SK-N-SH (cell line): ENCODE measurements around the gene BNC2. TPM values are rescaled to one million over a fixed set of nuclear protein-coding genes. Genes with fewer than 3 reads are reported as not detected.

Experiments
- CTCF ChIA-PET: fragments of 300-600, 350-600 bp; formaldehyde crosslinking; extraction: SDS; loops from one replicate; lab custom pipeline; 2021; lab: Yijun Ruan, JAX
- POLR2A ChIA-PET: fragments of 350-600 bp; sonication (Branson Sonifier 250); formaldehyde crosslinking; extraction: SDS; loops from one replicate; lab custom pipeline; 2020; ENCODE audit warnings: antibody characterized with exemption, inconsistent platforms; lab: Yijun Ruan, JAX
- DNase-seq: peaks from one replicate; pipeline ENCODE4 v3.0.0; 2012
- H2AFZ ChIP-seq: fragments of 200-600 bp; sonication (generic); 2 replicates; pipeline ENCODE4 v1.8.1; 2016; ENCODE audit warnings: antibody characterized with exemption, mild to moderate bottlenecking, low read depth
- H3F3A ChIP-seq: fragments of 200-600 bp; sonication (generic); replicated peaks from 2 replicates; pipeline ENCODE3; 2016; ENCODE audit warnings: antibody characterized with exemption, mild to moderate bottlenecking; ENCODE audit not compliant: insufficient read depth
- H3K27ac ChIP-seq, 2 experiments: fragments of 200-500 bp in 1 of 2; fragments of 200-600 bp in 1 of 2; sonication (Bioruptor generic) in 1 of 2; sonication (generic), shearing (Covaris generic) in 1 of 2; 2 replicates each; pipeline versions ENCODE4 v1.5.1 to v1.6.1; 2014 to 2016; ENCODE audit warnings: low read depth in 2 of 2, inconsistent platforms in 1 of 2, low read length in 1 of 2, mild to moderate bottlenecking in 1 of 2, mixed read lengths in 1 of 2
- H3K27me3 ChIP-seq: fragments of 200-600 bp; sonication (generic), shearing (Covaris generic); 2 replicates; pipeline ENCODE4 v1.6.1; 2016; ENCODE audit warnings: mixed run types; ENCODE audit not compliant: insufficient read depth
- H3K36me3 ChIP-seq, 2 experiments: fragments of 200-500 bp in 1 of 2; fragments of 200-600 bp in 1 of 2; sonication (Bioruptor generic) in 1 of 2; sonication (generic) in 1 of 2; replicated peaks in 1 of 2; 2 replicates each; pipeline versions ENCODE3 to v1.5.1; 2014 to 2016; ENCODE audit warnings: low read length in 1 of 2, mild to moderate bottlenecking in 1 of 2; ENCODE audit not compliant: insufficient read depth in 2 of 2, control insufficient read depth in 1 of 2
- H3K4me1 ChIP-seq, 2 experiments: fragments of 200-500 bp in 1 of 2; fragments of 200-600 bp in 1 of 2; sonication (Bioruptor generic) in 1 of 2; sonication (generic), shearing (Covaris generic) in 1 of 2; 2 replicates each; pipeline versions ENCODE4 v1.5.1 to v1.6.1; 2014 to 2016; ENCODE audit warnings: low read depth in 1 of 2, low read length in 1 of 2, mixed run types in 1 of 2; ENCODE audit not compliant: insufficient read depth in 2 of 2, control insufficient read depth in 1 of 2
- H3K4me2 ChIP-seq: fragments of 200-600 bp; sonication (generic), shearing (Covaris generic); 2 replicates; pipeline ENCODE4 v1.6.1; 2017; ENCODE audit warnings: mixed run types
- H3K4me3 ChIP-seq, 2 experiments: fragments of 200-500 bp in 1 of 2; fragments of 200-600 bp in 1 of 2; sonication (Bioruptor generic) in 1 of 2; sonication (generic), shearing (Covaris generic) in 1 of 2; 2 replicates each; pipeline versions ENCODE4 v1.5.1 to v1.8.1; 2014 to 2016; ENCODE audit warnings: low read depth in 2 of 2, inconsistent platforms in 1 of 2, low read length in 1 of 2, mild to moderate bottlenecking in 1 of 2, mixed read lengths in 1 of 2, moderate library complexity in 1 of 2
- H3K79me2 ChIP-seq: fragments of 200-600 bp; sonication (generic); 2 replicates; pipeline ENCODE4 v1.8.1; 2017; ENCODE audit warnings: mild to moderate bottlenecking; ENCODE audit not compliant: insufficient read depth
- H3K9ac ChIP-seq: fragments of 200-600 bp; sonication (generic); 2 replicates; pipeline ENCODE4 v1.6.1; 2017; ENCODE audit warnings: mixed run types
- H3K9me2 ChIP-seq: fragments of 200-600 bp; sonication (generic); 2 replicates; pipeline ENCODE4 v1.6.1; 2017; ENCODE audit warnings: mixed run types
- H3K9me3 ChIP-seq: fragments of 200-600 bp; sonication (generic); 2 replicates; pipeline ENCODE4 v1.6.1; 2017; ENCODE audit warnings: mixed run types, mild to moderate bottlenecking, moderate library complexity
- H4K20me1 ChIP-seq: fragments of 200-600 bp; sonication (generic); 2 replicates; pipeline ENCODE4 v1.6.1; 2017; ENCODE audit warnings: mild to moderate bottlenecking, mixed run types; ENCODE audit not compliant: insufficient read depth
- CTCF ChIP-seq: fragments of 200-600 bp; sonication (generic); IDR thresholded peaks from 2 replicates; pipeline ENCODE4 v1.6.1; 2017; ENCODE audit warnings: antibody characterized with exemption, mild to moderate bottlenecking, moderate library complexity
- EP300 ChIP-seq, 2 experiments: IDR thresholded peaks; 2 replicates each; pipeline versions ENCODE4 v1.4.0 to v1.6.1; 2012; ENCODE audit warnings: borderline replicate concordance in 1 of 2, low read depth in 1 of 2, low read length in 1 of 2
- FOXJ3 ChIP-seq: sonication (generic); formaldehyde crosslinking; IDR thresholded peaks from 2 replicates; pipeline ENCODE4 v1.5.1; 2020; ENCODE audit warnings: mild to moderate bottlenecking, missing genetic modification reagents
- GABPA ChIP-seq: IDR thresholded peaks from 2 replicates; pipeline ENCODE4 v1.4.0; 2012; ENCODE audit warnings: low read depth, mild to moderate bottlenecking
- GATA2 ChIP-seq: sonication (generic); formaldehyde crosslinking; IDR thresholded peaks from 2 replicates; pipeline ENCODE4 v1.5.0; 2020; ENCODE audit warnings: mild to moderate bottlenecking, missing genetic modification reagents
- JUND ChIP-seq: IDR thresholded peaks from 2 replicates; pipeline ENCODE4 v1.4.0; 2012
- MEF2A ChIP-seq: IDR thresholded peaks from 2 replicates; pipeline ENCODE4 v1.4.0; 2012; ENCODE audit warnings: low read depth, borderline replicate concordance
- MXI1 ChIP-seq: IDR thresholded peaks from 2 replicates; pipeline ENCODE4 v1.6.1; 2012; ENCODE audit warnings: mild to moderate bottlenecking, low read depth, low read length, improper control_type of control experiment
- NFIC ChIP-seq: IDR thresholded peaks from 2 replicates; pipeline ENCODE4 v1.4.0; 2012; ENCODE audit warnings: borderline replicate concordance
- PBX3 ChIP-seq: IDR thresholded peaks from 2 replicates; pipeline ENCODE4; 2012
- REST ChIP-seq: IDR thresholded peaks from 2 replicates; pipeline ENCODE4 v1.6.1; 2012; ENCODE audit warnings: mild to moderate bottlenecking, low read depth, low read length, moderate library complexity
- RFX5 ChIP-seq: IDR thresholded peaks from 2 replicates; pipeline ENCODE4 v1.6.1; 2012; ENCODE audit warnings: mild to moderate bottlenecking, improper control_type of control experiment, low read length
- USF1 ChIP-seq: IDR thresholded peaks from 2 replicates; pipeline ENCODE4 v1.4.0; 2012; ENCODE audit warnings: low read depth, borderline replicate concordance
- USF2 ChIP-seq: fragments of 150-350 bp; IDR thresholded peaks from 2 replicates; pipeline ENCODE4 v1.6.1; 2017; ENCODE audit warnings: antibody characterized with exemption, low read length, low read depth, borderline replicate concordance
- ZBTB33 ChIP-seq: IDR thresholded peaks from 2 replicates; pipeline ENCODE4 v1.4.0; 2012; ENCODE audit warnings: low read depth, borderline replicate concordance
- WGBS: methylation state at CpG from one replicate; pipeline ENCODE4 v1.1.6; 2017; ENCODE audit warnings: low lambda C conversion rate; 5-methylcytosine and 5-hydroxymethylcytosine counted together
- polyA plus RNA-seq, 3 experiments: library from polyadenylated mRNA; depleted of rRNA; stranded (reverse); fragments of >200 nt; gene quantifications; 2 replicates each; pipeline ENCODE4 v1.2.3, GENCODE V29; 2012

The BNC2 gene
- polyA plus RNA-seq, 1 of the 3 experiments (the other 2 are of a cell fraction): 8.8 TPM

GRCh38 chr9:16712787-16713186, 157.7 kb downstream of the BNC2 start:
- TF ChIP-seq ZBTB33: no peak
- TF ChIP-seq FOXJ3: no peak
- no peak for TF ChIP-seq NFIC
- no peak for TF ChIP-seq RFX5
- TF ChIP-seq PBX3: no peak
- no peak for TF ChIP-seq MXI1
- no peak for TF ChIP-seq EP300 (IDR thresholded peaks at IDR 0.05; ENCODE audit: borderline replicate concordance in 1 of 2, low read depth in 1 of 2, low read length in 1 of 2)
- TF ChIP-seq MEF2A: no peak
- TF ChIP-seq USF1: no peak
- no peak for TF ChIP-seq CTCF
- TF ChIP-seq USF2: no peak
- no peak for TF ChIP-seq GABPA
- no peak for TF ChIP-seq GATA2 (CRISPR knock-in tag)
- no peak for TF ChIP-seq REST
- TF ChIP-seq JUND: no peak
- TF ChIP-seq, all 33 proteins: peak for 0
- Histone ChIP-seq H3K4me3 (no peak overlapping the region), H3K27me3 (no peaks in the 10 kb centered on the region), H3F3A (no peaks in the 10 kb centered on the region), H3K4me1 (peaks cover 0 to 5% of the 10 kb centered on the region in 2 experiments; a peak in 1 of 4 replicates), H3K4me2 (no peak overlapping the region), H3K27ac (no peak overlapping the region), H2AFZ (no peak overlapping the region), H3K9ac (no peak overlapping the region), H3K79me2 (no peaks in the 10 kb centered on the region; the same call in 1 of the 2 replicates), H3K36me3 (peaks cover 0 to 3% of the 10 kb centered on the region in 2 experiments), H3K9me3 (no peaks in the 10 kb centered on the region), H3K9me2 (no peaks in the 10 kb centered on the region), H4K20me1 (no peaks in the 10 kb centered on the region)
- WGBS: 93% methylated on average over 4 of the region's 4 CpGs
- no peak for DNase-seq
- ChIA-PET POLR2A (no interaction called here), CTCF (interaction anchor here (0.9 kb wide), 1 partner anchor 24 kb away, joined by 3 read pairs; no protein-coding TSS in a partner anchor)
